Right atrium auricular region (tissue), 2 donors: ENCODE results near the gene KRTAP9-6. TPM values are rescaled to one million over a fixed set of nuclear protein-coding genes. Genes with fewer than 3 reads are reported as not detected.

ENCODE experiments used
- DNase-seq: peaks from one replicate; pipeline ENCODE4 v3.0.0-alpha.2; 2019; ENCODE audit warnings: low spot score
- H3K27ac ChIP-seq, 2 donors: fragments of 200-600 bp; sonication (generic); 1 replicate in 1 of 2; 2 replicates in 1 of 2; pipeline ENCODE4 v1.5.1; 2016 to 2019
- H3K27me3 ChIP-seq, 2 donors: fragments of 200-600 bp; sonication (generic); one replicate each; pipeline versions ENCODE4 v1.5.1 to v1.6.0; 2017 to 2019
- H3K36me3 ChIP-seq: fragments of 200-600 bp; sonication (generic); one replicate; pipeline ENCODE4 v1.5.1; 2016
- H3K4me1 ChIP-seq, 2 donors: fragments of 200-600 bp; sonication (generic); one replicate each; pipeline versions ENCODE4 v1.5.1 to v1.6.0; 2017 to 2019
- H3K4me3 ChIP-seq, 2 donors: fragments of 200-600 bp; sonication (generic); 1 replicate in 1 of 2; 2 replicates in 1 of 2; pipeline ENCODE4 v1.5.1; 2017 to 2019; ENCODE audit warnings: mild to moderate bottlenecking in 1 of 2, moderate library complexity in 1 of 2
- H3K9me3 ChIP-seq, 2 donors: fragments of 200-600 bp; sonication (generic); one replicate each; pipeline ENCODE4 v1.5.1; 2019
- total RNA-seq, 2 donors: library from RNA; depleted of rRNA; stranded (reverse); fragments of >200 nt; gene quantifications; one replicate each; pipeline ENCODE4 v1.1.0, GENCODE V29; 2016
- TF ChIP-seq, protein P1 (sequence below), 2 donors: fragments of 200-600 bp; sonication (generic); IDR thresholded peaks; one replicate each; pipeline ENCODE4 v1.5.1; 2019; ENCODE audit warnings: antibody characterized with exemption in 2 of 2

The KRTAP9-6 gene
- total RNA-seq, 2 donors from 2014 or later: not detected

DNA sequence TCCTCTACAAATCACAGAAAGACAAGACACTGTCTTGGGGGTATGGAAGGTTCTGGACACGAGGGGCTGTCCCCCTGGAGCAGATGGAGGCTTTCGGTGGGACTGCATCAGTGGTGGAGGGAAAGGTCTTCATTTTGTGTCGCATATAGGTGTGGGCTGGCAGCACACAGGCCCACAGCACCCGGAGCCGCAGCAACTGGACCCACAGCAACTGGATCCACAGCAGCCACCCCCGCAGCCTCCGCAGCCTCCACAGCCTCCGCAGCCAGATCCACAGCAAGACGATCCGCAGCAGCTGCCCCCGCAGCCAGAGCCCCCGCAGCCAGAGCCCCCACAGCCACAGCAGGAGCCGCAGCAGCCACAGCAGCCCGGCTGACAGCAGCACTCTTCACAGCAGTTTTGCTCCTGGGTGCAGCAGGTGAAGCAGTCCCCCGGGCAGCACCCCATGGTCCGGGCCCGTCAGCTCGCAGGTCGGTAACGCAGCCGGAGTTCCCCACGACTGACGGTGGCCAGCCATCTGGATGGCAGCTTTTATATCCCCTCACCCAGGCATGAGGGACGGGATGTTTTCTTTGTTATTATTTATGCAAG is 50.1 kb downstream of the KRTAP9-6 start, which contains the start of gene KRTAP17-1:
KRTAP17-1 (minus strand) TSS at position 507 of the 591 bp plus-strand sequence; CDS start at position 447, 60 bp downstream.
- Histone ChIP-seq H3K27ac (no peak within 1 kb of the TSS), H3K4me1 (no peaks in the 10 kb centered on the region), H3K27me3 (no peaks in the 10 kb centered on the region), H3K4me3 (no peak within 1 kb of the TSS), H3K9me3 (peaks cover 0 to 14% of the 10 kb centered on the region in 2 donors), H3K36me3 (no peaks in the 10 kb centered on the region)
- no peak for DNase-seq
- TF ChIP-seq, protein P1, sequence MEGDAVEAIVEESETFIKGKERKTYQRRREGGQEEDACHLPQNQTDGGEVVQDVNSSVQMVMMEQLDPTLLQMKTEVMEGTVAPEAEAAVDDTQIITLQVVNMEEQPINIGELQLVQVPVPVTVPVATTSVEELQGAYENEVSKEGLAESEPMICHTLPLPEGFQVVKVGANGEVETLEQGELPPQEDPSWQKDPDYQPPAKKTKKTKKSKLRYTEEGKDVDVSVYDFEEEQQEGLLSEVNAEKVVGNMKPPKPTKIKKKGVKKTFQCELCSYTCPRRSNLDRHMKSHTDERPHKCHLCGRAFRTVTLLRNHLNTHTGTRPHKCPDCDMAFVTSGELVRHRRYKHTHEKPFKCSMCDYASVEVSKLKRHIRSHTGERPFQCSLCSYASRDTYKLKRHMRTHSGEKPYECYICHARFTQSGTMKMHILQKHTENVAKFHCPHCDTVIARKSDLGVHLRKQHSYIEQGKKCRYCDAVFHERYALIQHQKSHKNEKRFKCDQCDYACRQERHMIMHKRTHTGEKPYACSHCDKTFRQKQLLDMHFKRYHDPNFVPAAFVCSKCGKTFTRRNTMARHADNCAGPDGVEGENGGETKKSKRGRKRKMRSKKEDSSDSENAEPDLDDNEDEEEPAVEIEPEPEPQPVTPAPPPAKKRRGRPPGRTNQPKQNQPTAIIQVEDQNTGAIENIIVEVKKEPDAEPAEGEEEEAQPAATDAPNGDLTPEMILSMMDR (IDR thresholded peaks at IDR 0.05): no peak

Other genes starting within 250 kb of the KRTAP9-6 start
- gene KRTAP1-5, start 238.2 kb upstream of the KRTAP9-6 start, total RNA-seq: not detected
- not detected for gene KRTAP1-4, start 235.2 kb upstream of the KRTAP9-6 start, total RNA-seq
- under 1 TPM in 1 of 2 donors, not detected in 1; 0.39 TPM for gene KRTAP1-3, start 230.5 kb upstream of the KRTAP9-6 start, total RNA-seq
- not detected for gene KRTAP1-1, start 223.9 kb upstream of the KRTAP9-6 start, total RNA-seq
- not detected for gene KRTAP2-1, start 218.1 kb upstream of the KRTAP9-6 start, total RNA-seq
- gene KRTAP2-2, start 210.1 kb upstream of the KRTAP9-6 start, total RNA-seq: not detected
- not detected for gene KRTAP2-3, start 205.3 kb upstream of the KRTAP9-6 start, total RNA-seq
- gene KRTAP2-4, start 199.5 kb upstream of the KRTAP9-6 start, total RNA-seq: not detected
- not detected for gene KRTAP4-7, start 181.2 kb upstream of the KRTAP9-6 start, total RNA-seq
- not detected for gene KRTAP4-8, start 167.2 kb upstream of the KRTAP9-6 start, total RNA-seq
- not detected for gene KRTAP4-16, start 163.2 kb upstream of the KRTAP9-6 start, total RNA-seq
- not detected for gene KRTAP4-9, start 160.0 kb upstream of the KRTAP9-6 start, total RNA-seq
- not detected for gene KRTAP4-11, start 147.0 kb upstream of the KRTAP9-6 start, total RNA-seq
- gene KRTAP4-12, start 141.2 kb upstream of the KRTAP9-6 start, total RNA-seq: not detected
- not detected for gene KRTAP4-6, start 124.8 kb upstream of the KRTAP9-6 start, total RNA-seq
- not detected for gene KRTAP4-5, start 115.6 kb upstream of the KRTAP9-6 start, total RNA-seq
- not detected for gene KRTAP4-4, start 104.6 kb upstream of the KRTAP9-6 start, total RNA-seq
- gene KRTAP4-3, start 97.2 kb upstream of the KRTAP9-6 start, total RNA-seq: not detected
- not detected for gene KRTAP4-2, start 87.2 kb upstream of the KRTAP9-6 start, total RNA-seq
- gene KRTAP4-1, start 80.5 kb upstream of the KRTAP9-6 start, total RNA-seq: not detected
- gene KRTAP9-1, start 75.5 kb upstream of the KRTAP9-6 start, total RNA-seq: not detected
- gene KRTAP9-2, start 38.7 kb upstream of the KRTAP9-6 start, total RNA-seq: not detected
- not detected for gene KRTAP9-3, start 32.9 kb upstream of the KRTAP9-6 start, total RNA-seq
- gene KRTAP9-8, start 27.4 kb upstream of the KRTAP9-6 start, total RNA-seq: not detected
- not detected for gene KRTAP9-4, start 15.7 kb upstream of the KRTAP9-6 start, total RNA-seq
- gene KRTAP9-9, start 10.0 kb upstream of the KRTAP9-6 start, total RNA-seq: not detected
- gene KRTAP9-7, start 10.3 kb downstream of the KRTAP9-6 start, total RNA-seq: not detected
- not detected for gene KRTAP29-1, start 37.5 kb downstream of the KRTAP9-6 start, total RNA-seq
- gene KRTAP16-1, start 43.9 kb downstream of the KRTAP9-6 start, total RNA-seq: not detected
- not detected for gene KRTAP17-1, start 50.3 kb downstream of the KRTAP9-6 start, total RNA-seq
- gene KRT33A, start 85.5 kb downstream of the KRTAP9-6 start, total RNA-seq: not detected
- not detected for gene KRT33B, start 104.4 kb downstream of the KRTAP9-6 start, total RNA-seq
- gene KRT34, start 116.9 kb downstream of the KRTAP9-6 start, total RNA-seq: not detected
- gene KRT31, start 132.2 kb downstream of the KRTAP9-6 start, total RNA-seq: not detected
- gene KRT37, start 159.2 kb downstream of the KRTAP9-6 start, total RNA-seq: not detected
- gene KRT38, start 175.6 kb downstream of the KRTAP9-6 start, total RNA-seq: not detected
- not detected for gene KRT32, start 202.0 kb downstream of the KRTAP9-6 start, total RNA-seq
- not detected for gene KRT35, start 215.8 kb downstream of the KRTAP9-6 start, total RNA-seq
- gene KRT36, start 224.5 kb downstream of the KRTAP9-6 start, total RNA-seq: not detected
- gene KRT13, start 240.2 kb downstream of the KRTAP9-6 start, total RNA-seq: not detected